Epithelial cell of prostate (primary cell): ENCODE results near the gene LGALS7.

Experiments
- DNase-seq: peaks from one replicate; pipeline ENCODE4 v3.0.0-alpha.2; 2011; ENCODE audit warnings: low read depth, low spot score
- H3K27ac ChIP-seq: fragments of 450-650 bp; 2 replicates; pipeline ENCODE4 v1.5.1; 2017; ENCODE audit warnings: mild to moderate bottlenecking

LGALS7 gene

GRCh38 chr19:38729653-38730469 is 43.5 kb downstream of the LGALS7 start:
- DNase-seq, result no peak
- H3K27ac ChIP-seq, result no peak overlapping the region

- no peak for DNase-seq
- H3K27ac ChIP-seq, result no peak overlapping the region
Measured at GRCh38 chr19:38728752-38729541, 44.4 kb downstream of the LGALS7 start.

GRCh38 chr19:38727868-38728660 is 45.3 kb downstream of the LGALS7 start:
- H3K27ac ChIP-seq, result no peak overlapping the region

GRCh38 chr19:38727306-38727867 is 45.9 kb downstream of the LGALS7 start:
- no peak overlapping the region for H3K27ac ChIP-seq

More at GRCh38 chr19:38727868-38728660, 45.3 kb downstream of the LGALS7 start:
- no peak for DNase-seq

DNA sequence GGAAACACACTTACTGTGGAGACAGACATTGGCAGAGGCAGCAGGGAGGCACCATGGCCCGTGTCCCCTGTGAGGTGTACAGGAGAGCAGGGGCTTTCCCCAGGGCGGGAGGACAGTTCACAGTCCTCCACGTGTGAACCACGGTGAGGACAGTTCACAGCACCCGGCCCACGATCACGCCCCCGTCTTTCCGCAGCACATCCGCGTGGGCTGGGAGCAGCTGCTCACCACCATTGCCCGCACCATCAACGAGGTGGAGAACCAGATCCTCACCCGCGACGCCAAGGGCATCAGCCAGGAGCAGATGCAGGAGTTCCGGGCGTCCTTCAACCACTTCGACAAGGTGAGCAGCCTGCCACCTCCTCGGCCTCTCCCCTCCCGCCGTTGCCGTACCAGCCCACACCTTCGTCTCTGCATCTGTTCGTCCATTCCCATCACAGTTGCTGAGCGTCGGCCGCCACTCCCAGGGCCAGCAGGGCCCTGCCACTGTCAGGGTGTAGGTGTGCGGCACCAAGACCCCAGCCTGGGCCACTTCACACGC is 46.5 kb downstream of the LGALS7 start:
- DNase-seq, result no peak
- no peak overlapping the region for H3K27ac ChIP-seq

More at GRCh38 chr19:38727306-38727867, 45.9 kb downstream of the LGALS7 start:
- no peak for DNase-seq

DNA sequence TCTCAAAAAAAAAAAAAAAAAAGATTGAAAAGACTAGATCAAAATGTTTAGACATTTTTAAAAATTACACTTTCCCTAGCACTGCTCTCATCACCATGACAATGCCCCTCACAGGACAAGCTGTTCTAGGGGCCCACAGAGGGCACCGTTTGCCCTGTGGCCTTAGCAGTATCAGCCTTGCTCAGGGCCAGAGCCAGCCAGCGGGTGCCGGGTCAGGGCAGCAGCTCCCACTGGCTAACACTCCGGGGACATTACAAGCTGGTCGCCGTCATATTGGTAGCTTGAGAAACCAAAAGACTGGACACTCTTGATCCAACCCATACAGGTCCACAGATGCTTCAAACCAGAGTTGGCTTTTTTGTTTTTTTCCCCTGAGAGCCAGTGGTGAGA is 47.0 kb downstream of the LGALS7 start:
- DNase-seq, result no peak
- H3K27ac ChIP-seq, result no peak overlapping the region

- H3K27ac ChIP-seq, result no peak overlapping the region
- no peak for DNase-seq
Measured at GRCh38 chr19:38725469-38726283, 47.6 kb downstream of the LGALS7 start.

DNA sequence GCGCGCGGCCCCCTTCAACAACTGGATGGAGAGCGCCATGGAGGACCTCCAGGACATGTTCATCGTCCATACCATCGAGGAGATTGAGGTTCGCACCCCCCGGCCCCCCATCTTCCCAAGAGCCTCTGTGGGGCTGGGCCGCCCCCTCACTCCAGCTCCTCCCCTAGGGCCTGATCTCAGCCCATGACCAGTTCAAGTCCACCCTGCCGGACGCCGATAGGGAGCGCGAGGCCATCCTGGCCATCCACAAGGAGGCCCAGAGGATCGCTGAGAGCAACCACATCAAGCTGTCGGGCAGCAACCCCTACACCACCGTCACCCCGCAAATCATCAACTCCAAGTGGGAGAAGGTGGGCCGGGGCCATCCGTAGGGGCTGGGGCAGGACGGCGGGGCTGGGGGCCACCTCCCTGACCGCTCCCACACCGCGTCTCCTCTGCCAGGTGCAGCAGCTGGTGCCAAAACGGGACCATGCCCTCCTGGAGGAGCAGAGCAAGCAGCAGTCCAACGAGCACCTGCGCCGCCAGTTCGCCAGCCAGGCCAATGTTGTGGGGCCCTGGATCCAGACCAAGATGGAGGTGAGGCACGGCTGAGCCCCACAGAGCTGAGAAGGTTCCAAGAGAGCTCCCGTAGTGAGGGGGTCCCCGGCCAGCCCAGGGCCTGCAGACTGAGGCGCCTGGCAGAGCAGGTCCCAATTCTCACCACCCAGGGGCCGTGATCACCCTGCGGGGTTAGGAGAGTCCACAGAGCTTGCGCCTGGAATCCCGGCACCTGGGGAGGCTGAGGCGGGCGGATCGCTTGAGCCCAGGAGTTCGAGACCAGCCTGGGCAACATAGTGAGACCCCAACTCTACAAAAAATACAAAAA is 49.1 kb downstream of the LGALS7 start:
- H3K27ac ChIP-seq, result no peak overlapping the region
- DNase-seq, result no peak

DNA sequence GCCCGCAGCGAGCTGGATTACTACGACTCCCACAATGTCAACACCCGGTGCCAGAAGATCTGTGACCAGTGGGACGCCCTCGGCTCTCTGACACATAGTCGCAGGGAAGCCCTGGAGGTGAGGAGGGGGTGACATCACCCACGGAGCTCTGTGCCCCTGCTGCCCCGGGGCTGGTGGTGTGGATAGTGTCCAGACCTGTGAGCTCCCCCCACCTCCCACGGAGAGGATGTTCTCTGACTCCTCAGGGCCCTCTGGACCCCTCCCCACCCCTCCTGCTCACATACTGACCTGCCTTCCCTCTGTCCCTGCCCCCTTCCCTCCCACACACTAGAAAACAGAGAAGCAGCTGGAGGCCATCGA is 49.7 kb downstream of the LGALS7 start:
- no peak for DNase-seq
- H3K27ac ChIP-seq, result no peak overlapping the region

GRCh38 chr19:38722947-38723605 is 50.2 kb downstream of the LGALS7 start:
- DNase-seq, result no peak

DNA sequence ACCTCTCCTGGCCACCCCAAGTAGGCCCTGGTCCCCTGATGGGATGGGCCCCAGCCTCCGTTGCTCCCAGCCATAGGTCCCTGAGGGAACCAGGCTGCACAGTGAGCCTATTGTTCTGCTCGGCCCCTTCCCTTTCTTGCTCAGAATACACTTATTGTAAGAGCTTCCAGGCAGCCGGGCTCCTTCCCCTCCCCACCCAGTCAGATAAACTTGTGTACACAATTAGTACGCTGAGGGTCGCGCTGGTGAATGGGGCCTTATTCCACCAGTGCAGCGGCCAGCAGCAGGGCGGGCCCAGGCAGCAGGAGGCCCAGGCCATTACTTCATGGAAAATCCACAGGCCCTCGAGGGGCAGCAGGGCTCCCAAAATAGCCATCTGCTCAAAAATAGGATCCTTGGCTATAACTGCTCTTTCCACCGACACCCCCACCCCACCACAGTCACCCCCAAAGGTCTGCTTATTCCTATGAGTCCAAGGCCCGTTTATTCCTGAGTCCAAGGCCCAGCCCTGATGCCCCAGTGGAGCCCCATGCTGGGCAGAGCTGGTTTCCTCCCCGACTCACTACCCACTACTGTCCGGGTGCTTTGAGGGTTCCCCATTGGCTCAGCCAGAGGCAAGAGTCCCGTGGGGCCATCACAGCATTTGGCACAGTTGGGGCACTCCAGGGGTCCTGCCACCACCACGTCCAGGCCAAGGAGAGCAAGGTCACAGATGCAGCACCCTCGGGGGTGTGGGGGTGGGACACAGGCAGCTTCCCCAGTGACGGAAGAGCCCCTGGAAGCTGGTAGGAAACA is 51.1 kb downstream of the LGALS7 start:
- H3K27ac ChIP-seq, result no peak overlapping the region
- no peak for DNase-seq

More at GRCh38 chr19:38722947-38723605, 50.2 kb downstream of the LGALS7 start:
- H3K27ac ChIP-seq, result no peak overlapping the region

DNA sequence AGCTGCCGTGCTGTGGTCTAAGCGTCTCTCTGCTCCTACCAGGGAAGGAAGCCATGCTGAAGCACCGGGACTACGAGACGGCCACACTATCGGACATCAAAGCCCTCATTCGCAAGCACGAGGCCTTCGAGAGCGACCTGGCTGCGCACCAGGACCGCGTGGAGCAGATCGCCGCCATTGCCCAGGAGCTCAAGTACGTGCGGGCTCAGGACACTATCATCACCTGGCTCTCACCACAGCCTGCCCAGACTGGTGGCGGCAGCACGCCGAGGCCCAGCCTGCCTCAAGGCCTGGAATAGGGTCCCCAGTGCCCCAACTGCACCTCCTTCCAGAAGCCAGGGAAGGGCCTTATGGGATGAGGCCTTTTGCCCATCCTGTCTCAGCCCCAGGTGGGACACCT is 51.8 kb downstream of the LGALS7 start:
- no peak for DNase-seq
- no peak overlapping the region for H3K27ac ChIP-seq
